LNCAP (cell line): ENCODE measurements around the gene DAD1.

ENCODE experiments used
- CTCF ChIP-seq: fragments of 450-650 bp; IDR thresholded peaks from 2 replicates; pipeline ENCODE4 v1.5.1; 2017; ENCODE audit warnings: mild to moderate bottlenecking

The DAD1 gene

GRCh38 chr14:22589096-22589839, at the start of gene DAD1:
Gene DAD1, minus strand, starts transcription at chr14:22589224. Its CDS starts 67 bp downstream, at chr14:22589157.
- TF ChIP-seq CTCF: no peak

GRCh38 chr14:22634233-22634900, 45.3 kb upstream of the DAD1 start:
- TF ChIP-seq CTCF: no peak

- TF ChIP-seq CTCF: no peak
Observed at GRCh38 chr14:22630486-22630885, 41.5 kb upstream of the DAD1 start.

GRCh38 chr14:22630066-22630465, 41.0 kb upstream of the DAD1 start:
- no peak for TF ChIP-seq CTCF

- TF ChIP-seq CTCF: no peak
Observed at GRCh38 chr14:22629361-22629760, 40.3 kb upstream of the DAD1 start.

GRCh38 chr14:22627506-22628263, 38.7 kb upstream of the DAD1 start:
- TF ChIP-seq CTCF: no peak

- no peak for TF ChIP-seq CTCF
Observed at GRCh38 chr14:22626590-22626989, 37.6 kb upstream of the DAD1 start.
